Peyer's patch (tissue), 4 donors: ENCODE data around the gene TMEM204.

Experiments
- CTCF ChIP-seq, 6 experiments: fragments of 450-650 bp in 4 of 6; fragments of 200-600 bp in 2 of 6; sonication (generic) in 1 of 6; IDR thresholded peaks; one replicate each; pipeline ENCODE4 v1.5.1; 2017 to 2019; ENCODE audit warnings: antibody characterized with exemption in 6 of 6, mild to moderate bottlenecking in 3 of 6, moderate library complexity in 1 of 6
- POLR2A ChIP-seq, 2 donors: fragments of 450-650 bp; IDR thresholded peaks; one replicate each; pipeline ENCODE4 v1.5.1; 2017; ENCODE audit warnings: antibody characterized with exemption in 2 of 2, mild to moderate bottlenecking in 2 of 2, moderate library complexity in 2 of 2

GRCh38 chr16:1556254-1556653 is 22.8 kb downstream of the TMEM204 start:
- TF ChIP-seq POLR2A (IDR thresholded peaks at IDR 0.05) = no peak
- TF ChIP-seq CTCF (IDR thresholded peaks at IDR 0.05) = no peak
